Measurements from ENCODE around the gene ZBTB46.
A peak's percentile ranks its signal among the peaks of the same experiment; 100 is the strongest.

Gene ZBTB46

DNA sequence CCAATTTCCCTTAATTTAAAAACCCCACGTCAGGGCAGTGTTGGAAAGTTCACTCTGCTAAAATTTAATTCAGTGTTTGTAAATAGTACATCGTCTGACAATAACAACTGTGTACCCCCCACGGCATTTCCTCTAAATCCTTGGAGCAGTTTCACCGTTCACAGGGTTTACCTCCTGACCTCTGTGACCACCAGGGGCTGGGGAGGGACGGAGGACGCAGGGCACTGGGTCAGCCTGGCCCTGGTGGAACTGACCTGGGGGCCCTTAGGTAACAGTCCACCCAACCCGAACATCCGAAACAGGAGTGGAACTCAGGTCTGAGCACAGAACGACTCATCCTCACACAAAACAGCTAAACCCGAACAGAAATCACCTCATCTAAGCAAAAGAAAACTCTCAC, 2.1 kb downstream of the ZBTB46 start:
- no peak for DNase-seq (ENCODE audit: low read depth in 1 of 2, low spot score in 1 of 2)
- in situ Hi-C loops (cut with HindIII; ENCODE audit: low pct_unique_long_range_greater_than_20kb, low sequenced_read_pairs): no loop called here
- no peak for TF ChIP-seq JUND (IDR thresholded peaks at IDR 0.05; ENCODE audit: low read depth)

DNA sequence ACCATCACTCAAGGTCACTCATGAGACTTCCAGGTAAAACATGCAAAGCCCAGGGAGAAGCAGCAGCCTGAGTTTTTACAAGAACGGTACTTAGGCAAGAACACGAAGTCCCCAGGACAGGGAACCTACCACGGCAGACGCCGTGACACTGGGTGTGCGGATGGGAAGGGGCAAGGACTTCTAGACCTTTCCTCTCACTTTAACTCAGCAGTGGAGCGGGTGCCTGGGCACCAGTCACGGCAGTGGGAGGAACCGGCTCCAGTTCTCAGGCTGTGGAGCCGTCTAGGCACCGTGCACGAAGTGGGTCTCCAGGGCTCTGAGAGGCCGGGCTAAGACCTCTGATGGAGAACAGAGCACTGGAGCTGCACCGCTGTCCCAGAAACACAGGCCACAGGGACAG, 2.5 kb downstream of the ZBTB46 start:
- in situ Hi-C loops (cut with HindIII; ENCODE audit: low pct_unique_long_range_greater_than_20kb, low sequenced_read_pairs): no loop called here
- TF ChIP-seq JUND (IDR thresholded peaks at IDR 0.05; ENCODE audit: low read depth): no peak
- no peak for DNase-seq (ENCODE audit: low read depth in 1 of 2, low spot score in 1 of 2)

DNA sequence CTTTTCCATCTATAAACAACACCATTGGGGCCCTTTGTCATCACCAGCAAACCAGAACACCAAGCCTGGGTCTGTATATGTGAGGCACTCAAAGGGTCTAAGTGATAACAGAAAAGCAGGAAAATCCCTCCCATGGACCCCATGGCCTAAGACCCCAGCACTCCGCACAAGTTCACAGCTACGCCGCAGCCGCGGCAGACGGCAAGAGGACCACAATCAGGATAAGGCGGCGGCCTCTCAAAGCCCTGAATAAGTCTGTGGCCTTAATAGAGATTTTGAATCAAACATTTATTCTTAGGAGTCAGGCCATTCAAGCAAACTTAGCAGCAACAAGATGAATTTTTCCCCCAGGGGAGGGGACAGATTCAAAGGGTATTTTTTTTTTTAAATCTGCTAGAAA, 2.9 kb downstream of the ZBTB46 start:
- no peak for TF ChIP-seq JUND (IDR thresholded peaks at IDR 0.05; ENCODE audit: low read depth)
- DNase-seq (ENCODE audit: low read depth in 1 of 2, low spot score in 1 of 2): no peak
- in situ Hi-C loops (cut with HindIII; ENCODE audit: low pct_unique_long_range_greater_than_20kb, low sequenced_read_pairs): no loop called here

DNA sequence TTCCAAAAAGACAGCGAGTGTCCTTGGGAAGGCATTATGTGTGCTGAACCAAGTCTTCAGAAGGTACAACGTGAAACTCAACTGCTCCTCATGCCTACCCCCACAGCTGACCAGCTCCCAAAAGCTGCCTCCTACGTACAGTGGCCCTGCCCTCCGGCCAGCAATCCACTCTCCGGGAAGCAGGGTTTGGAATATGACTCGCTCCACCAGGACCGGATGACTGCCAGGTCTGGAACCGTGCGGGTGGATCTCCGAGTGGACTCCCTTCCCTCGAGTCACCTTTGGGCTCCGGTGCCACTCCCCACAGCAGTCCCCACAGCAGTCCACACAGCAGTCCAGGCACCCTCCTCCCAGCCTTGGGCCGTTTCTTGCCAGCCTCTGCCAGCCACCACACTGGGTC, 4.3 kb downstream of the ZBTB46 start:
- no peak for DNase-seq (ENCODE audit: low read depth in 1 of 2, low spot score in 1 of 2)
- no peak for TF ChIP-seq JUND (IDR thresholded peaks at IDR 0.05; ENCODE audit: low read depth)
- in situ Hi-C loops (cut with HindIII; ENCODE audit: low pct_unique_long_range_greater_than_20kb, low sequenced_read_pairs): no loop called here

DNA sequence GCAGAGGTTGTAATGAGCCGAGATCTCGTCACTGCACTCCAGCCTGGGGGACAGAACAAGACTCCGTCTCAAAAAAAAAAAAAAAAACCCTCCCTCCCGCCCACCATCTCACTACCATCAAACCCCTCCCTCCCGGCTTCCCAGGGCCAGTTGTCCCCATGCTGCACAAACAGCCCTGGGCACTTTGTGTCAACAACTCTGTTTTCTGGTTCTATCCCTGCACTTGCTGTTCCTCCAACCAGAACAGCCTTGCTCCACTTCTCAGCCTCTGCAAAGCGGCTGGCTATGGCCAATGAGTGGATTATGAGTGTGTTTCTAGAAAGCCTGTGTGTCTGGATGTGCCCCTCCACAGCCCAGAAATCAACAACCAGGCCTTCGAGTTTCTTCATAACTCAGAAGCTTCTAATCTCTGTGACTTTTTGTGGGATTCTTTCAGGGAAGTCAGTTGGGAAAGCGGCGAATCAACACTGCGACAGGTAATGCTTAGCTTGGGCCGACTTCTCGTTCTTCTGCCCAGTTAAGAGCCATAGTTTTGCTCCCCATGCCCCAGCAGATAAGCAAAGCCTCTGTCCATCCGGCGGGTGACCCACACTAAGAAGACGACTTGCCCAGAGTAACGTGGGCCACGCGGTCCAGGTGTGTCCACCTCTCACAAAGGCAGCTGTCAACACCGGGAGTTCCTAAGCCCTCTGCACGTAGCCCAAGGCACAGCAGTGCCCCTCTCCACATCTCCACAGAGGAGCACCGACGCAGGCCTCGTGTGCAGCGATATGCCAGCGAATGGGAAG, 5.5 kb downstream of the ZBTB46 start:
- DNase-seq (ENCODE audit: low read depth in 1 of 2, low spot score in 1 of 2): peak in 1 of 2 experiments; percentile 44
- no peak for TF ChIP-seq JUND (IDR thresholded peaks at IDR 0.05; ENCODE audit: low read depth)
- in situ Hi-C loops (cut with HindIII; ENCODE audit: low pct_unique_long_range_greater_than_20kb, low sequenced_read_pairs): no loop called here

DNA sequence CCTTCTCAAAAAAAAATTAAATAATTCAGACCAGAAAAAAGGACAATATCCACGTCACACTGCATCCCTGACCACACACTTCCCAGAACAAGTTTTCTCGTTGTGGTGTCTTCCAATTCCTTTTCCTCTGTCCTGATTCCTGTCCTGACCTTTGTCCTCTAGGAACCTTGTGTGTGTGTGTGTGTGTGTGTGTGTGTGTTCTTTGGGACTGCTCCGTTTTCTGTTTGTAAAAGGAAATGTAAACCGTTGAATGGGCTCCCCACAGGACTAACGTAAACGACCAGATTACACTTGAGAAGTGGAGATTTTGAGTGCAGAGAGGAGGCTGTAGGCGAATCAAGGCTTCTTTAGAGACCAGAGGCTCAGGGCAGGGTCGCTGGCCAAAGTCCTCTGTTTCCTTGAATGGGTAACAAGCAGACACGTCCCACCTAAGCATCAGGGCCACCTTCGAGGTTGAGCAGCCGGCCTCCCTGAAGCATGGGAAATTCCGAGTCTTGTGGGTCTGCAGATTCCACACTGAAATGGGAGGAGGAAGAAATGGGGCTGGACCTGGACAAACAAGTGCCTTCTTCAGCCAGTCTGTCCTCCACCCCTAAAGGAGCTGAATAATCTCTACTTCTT, 7.3 kb downstream of the ZBTB46 start:
- in situ Hi-C loops (cut with HindIII; ENCODE audit: low pct_unique_long_range_greater_than_20kb, low sequenced_read_pairs): no loop called here

DNA sequence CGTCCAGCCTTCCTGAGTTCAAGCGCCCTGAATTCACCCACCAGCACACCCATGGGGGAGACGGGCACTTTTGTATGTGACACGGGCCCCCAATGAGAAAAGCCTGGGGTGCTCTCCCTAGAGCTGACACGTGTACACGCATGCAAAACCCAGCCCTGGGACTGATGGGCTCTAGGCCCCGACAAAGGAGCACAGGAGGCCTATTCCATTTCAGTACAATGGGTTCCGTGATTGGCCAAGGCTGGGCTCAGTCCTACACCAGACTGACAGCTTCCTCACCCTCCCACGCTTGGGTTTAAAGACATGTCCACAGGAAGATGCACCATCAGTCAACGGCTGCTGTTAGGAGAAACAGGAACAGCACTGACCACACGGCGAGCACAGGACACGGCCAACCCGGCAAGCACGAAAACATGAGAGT, 8.8 kb downstream of the ZBTB46 start:
- in situ Hi-C loops (cut with HindIII; ENCODE audit: low pct_unique_long_range_greater_than_20kb, low sequenced_read_pairs): no loop called here
- no peak for TF ChIP-seq JUND (IDR thresholded peaks at IDR 0.05; ENCODE audit: low read depth)
- DNase-seq (ENCODE audit: low read depth in 1 of 2, low spot score in 1 of 2): no peak

More for the DNA sequence above, 7.3 kb downstream of the ZBTB46 start:
- TF ChIP-seq JUND (IDR thresholded peaks at IDR 0.05; ENCODE audit: low read depth): no peak
- no peak for DNase-seq (ENCODE audit: low read depth in 1 of 2, low spot score in 1 of 2)

DNA sequence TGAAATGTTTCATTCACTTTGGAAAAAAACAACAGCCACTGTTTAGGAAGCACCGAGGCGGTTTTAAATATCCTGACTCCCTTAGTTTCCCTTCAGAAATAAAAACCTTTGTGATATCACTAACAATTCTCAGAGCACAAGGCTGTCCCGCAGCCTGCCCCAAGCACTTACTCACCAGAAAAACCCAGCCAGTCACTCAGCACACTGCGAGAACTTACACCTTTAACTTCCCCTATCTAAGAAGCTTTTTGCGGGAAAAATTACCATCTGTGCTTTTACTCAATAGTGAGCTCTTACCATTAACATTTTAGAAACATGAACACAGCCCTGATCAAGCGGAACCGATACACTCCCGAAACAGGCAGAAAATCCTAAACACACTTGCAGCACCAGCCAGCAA, 9.3 kb downstream of the ZBTB46 start:
- no peak for DNase-seq (ENCODE audit: low read depth in 1 of 2, low spot score in 1 of 2)
- TF ChIP-seq JUND (IDR thresholded peaks at IDR 0.05; ENCODE audit: low read depth): no peak
- in situ Hi-C loops (cut with HindIII; ENCODE audit: low pct_unique_long_range_greater_than_20kb, low sequenced_read_pairs): no loop called here

DNA sequence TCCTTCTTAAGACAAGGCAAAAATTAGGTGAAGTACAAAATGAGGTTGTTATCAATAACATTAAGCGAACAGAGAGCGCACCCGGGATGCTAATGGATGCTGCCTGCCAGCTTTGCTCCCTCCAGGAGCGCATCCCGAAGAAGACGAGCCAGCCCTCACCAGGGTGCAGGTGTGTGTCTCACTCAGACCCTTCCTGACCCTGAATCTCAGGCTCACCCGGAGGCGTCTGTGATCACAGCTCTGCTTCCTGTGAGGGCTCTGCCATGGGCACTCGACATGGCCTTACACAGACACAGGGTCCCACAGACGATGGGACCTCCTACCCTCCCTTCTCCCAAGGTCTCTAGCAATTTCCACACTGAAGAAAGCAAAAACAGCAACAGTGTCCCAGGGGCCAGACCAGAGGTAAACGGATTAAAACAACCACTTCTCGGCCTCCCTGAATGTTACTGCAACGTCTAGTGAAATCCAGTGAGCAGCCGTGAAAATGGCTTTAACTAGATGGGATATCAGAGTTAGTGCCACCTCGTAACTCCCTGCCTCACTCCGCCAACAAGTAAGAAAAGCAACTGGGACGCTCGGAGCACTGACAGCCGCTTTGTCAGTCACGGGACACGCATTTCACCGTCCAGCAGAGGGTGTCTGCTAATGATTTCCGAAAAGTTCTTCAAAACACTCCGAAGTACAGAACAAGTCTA, 11.7 kb downstream of the ZBTB46 start:
- peak; percentile 65 to 74 for DNase-seq (ENCODE audit: low read depth in 1 of 2, low spot score in 1 of 2)
- in situ Hi-C loops (cut with HindIII; ENCODE audit: low pct_unique_long_range_greater_than_20kb, low sequenced_read_pairs): no loop called here
- no peak for TF ChIP-seq JUND (IDR thresholded peaks at IDR 0.05; ENCODE audit: low read depth)

DNA sequence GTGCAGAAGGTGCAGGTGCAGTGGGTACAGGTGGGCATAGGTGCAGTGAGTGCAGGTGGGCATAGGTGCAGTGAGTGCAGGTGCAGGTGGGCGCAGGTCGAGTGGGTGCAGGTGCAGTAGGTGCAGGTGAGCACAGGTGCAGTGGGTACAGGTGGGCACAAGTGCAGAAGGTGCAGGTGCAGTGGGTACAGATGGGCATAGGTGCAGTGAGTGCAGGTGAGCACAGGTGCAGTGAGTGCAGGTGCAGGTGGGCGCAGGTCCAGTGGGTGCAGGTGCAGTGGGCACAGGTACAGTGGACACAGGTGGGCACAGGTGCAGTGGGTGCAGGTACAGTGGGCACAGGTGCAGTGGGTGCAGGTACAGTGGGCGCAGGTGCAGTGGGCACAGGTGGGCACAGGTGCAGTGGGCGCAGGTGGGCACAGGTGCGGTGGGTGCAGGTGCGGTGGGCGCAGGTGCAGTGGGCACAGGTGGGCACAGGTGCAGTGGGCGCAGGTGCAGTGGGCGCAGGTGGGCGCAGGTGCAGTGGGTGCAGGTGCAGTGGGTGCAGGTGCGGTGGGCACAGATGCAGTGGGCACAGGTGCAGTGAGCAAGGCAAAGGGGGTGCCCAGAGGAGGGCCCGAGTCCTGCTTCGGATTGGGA, 15.3 kb downstream of the ZBTB46 start:
- DNase-seq (ENCODE audit: low read depth in 1 of 2, low spot score in 1 of 2): no peak
- TF ChIP-seq JUND (IDR thresholded peaks at IDR 0.05; ENCODE audit: low read depth): no peak
- in situ Hi-C loops (cut with HindIII; ENCODE audit: low pct_unique_long_range_greater_than_20kb, low sequenced_read_pairs): no loop called here

DNA sequence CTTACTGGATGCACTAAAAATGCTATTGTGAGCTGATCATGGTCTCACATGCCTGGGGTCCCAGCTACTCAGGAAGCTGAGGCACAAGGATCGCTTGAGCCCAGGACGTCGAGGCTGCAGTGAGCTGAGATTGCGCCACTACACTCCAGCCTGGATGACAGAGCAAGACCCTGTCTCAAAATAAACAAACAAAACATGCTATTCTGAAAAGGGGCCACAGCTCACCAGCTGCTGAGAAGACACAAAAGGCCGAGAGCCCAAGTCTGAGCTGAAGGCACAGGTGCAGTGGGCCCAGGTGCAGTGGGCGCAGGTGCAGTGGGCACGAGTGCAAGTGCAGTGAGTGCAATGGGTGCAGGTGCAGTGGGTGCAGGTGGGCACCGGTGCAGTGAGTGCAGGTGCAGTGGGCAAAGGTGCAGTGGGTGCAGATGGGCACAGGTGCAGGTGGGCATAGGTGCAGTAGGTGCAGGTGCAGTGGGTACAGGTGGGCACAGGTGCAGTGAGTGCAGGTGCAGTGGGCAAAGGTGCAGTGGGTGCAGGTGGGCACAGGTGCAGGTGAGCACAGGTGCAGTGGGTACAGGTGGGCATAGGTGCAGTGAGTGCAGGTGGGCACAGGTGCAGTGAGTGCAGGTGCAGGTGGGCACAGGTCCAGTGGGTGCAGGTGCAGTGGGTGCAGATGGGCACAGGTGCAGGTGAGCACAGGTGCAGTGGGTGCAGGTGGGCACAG, 16.0 kb downstream of the ZBTB46 start:
- in situ Hi-C loops (cut with HindIII; ENCODE audit: low pct_unique_long_range_greater_than_20kb, low sequenced_read_pairs): no loop called here
- no peak for DNase-seq (ENCODE audit: low read depth in 1 of 2, low spot score in 1 of 2)
- TF ChIP-seq JUND (IDR thresholded peaks at IDR 0.05; ENCODE audit: low read depth): no peak

DNA sequence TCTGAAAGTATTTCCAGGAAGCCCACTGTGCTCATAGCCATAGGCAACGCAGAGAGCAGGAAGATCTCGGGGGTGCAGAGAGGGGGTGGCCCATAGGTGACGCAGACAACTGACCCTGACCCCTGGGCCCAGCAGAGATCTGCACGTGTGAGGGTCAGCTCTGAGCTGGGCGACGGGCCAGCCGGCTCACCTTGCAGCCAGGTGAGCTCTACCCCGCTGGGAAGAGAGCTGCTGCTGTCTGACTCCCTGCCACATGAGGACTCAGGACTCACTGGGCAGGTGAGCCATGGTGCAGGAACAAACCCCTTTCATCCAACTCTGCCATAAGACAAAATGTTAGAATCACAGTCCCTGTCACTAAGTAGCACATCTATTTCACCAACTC, 19.6 kb downstream of the ZBTB46 start:
- DNase-seq (ENCODE audit: low read depth in 1 of 2, low spot score in 1 of 2): no peak
- in situ Hi-C loops (cut with HindIII; ENCODE audit: low pct_unique_long_range_greater_than_20kb, low sequenced_read_pairs): no loop called here
- TF ChIP-seq JUND (IDR thresholded peaks at IDR 0.05; ENCODE audit: low read depth): no peak
